GM23338 (cell line): ENCODE data around the gene NEK2. TPM values are rescaled to one million over a fixed set of nuclear protein-coding genes. Genes with fewer than 3 reads are reported as not detected.

Experiments used
- ATAC-seq: fragments of 200-7000 bp; cut with Tn5 transposase; 3 replicates; pipeline ENCODE4 v1.9.1; 2020
- DNase-seq: peaks from one replicate; pipeline ENCODE4 v3.0.0-alpha.2; 2015; ENCODE audit warnings: low spot score
- H2AFZ ChIP-seq: fragments of 200-600 bp; sonication (generic); 2 replicates; pipeline ENCODE4 v1.8.0; 2016; ENCODE audit warnings: antibody characterized with exemption, mild to moderate bottlenecking, moderate library complexity
- H3F3A ChIP-seq: fragments of 200-600 bp; sonication (generic); replicated peaks from 2 replicates; pipeline ENCODE4 v1.8.0; 2017; ENCODE audit warnings: antibody characterized with exemption, mixed run types, low read depth
- H3K27ac ChIP-seq: fragments of 200-600 bp; sonication (generic); 2 replicates; pipeline ENCODE4 v1.6.1; 2016; ENCODE audit warnings: low read depth
- H3K27me3 ChIP-seq: fragments of 200-600 bp; sonication (generic); 2 replicates; pipeline ENCODE4 v1.8.0; 2016; ENCODE audit warnings: mild to moderate bottlenecking, mixed run types, moderate library complexity; ENCODE audit not compliant: insufficient read depth
- H3K36me3 ChIP-seq: fragments of 200-600 bp; sonication (generic); 2 replicates; pipeline ENCODE4 v1.8.0; 2016; ENCODE audit warnings: mild to moderate bottlenecking; ENCODE audit not compliant: insufficient read depth
- H3K4me1 ChIP-seq: fragments of 200-600 bp; sonication (generic); 2 replicates; pipeline ENCODE4 v1.8.0; 2016; ENCODE audit warnings: mild to moderate bottlenecking, moderate library complexity; ENCODE audit not compliant: insufficient read depth
- H3K4me2 ChIP-seq: fragments of 200-600 bp; sonication (generic); 2 replicates; pipeline ENCODE4 v1.7.1; 2017; ENCODE audit warnings: mixed run types
- H3K4me3 ChIP-seq: fragments of 200-600 bp; sonication (generic); 2 replicates; pipeline ENCODE4 v1.6.1; 2016; ENCODE audit warnings: mixed run types
- H3K79me2 ChIP-seq: fragments of 200-600 bp; sonication (generic); replicated peaks from 2 replicates; pipeline ENCODE4 v1.8.0; 2017; ENCODE audit warnings: mild to moderate bottlenecking; ENCODE audit not compliant: insufficient read depth
- H3K9me2 ChIP-seq: fragments of 200-600 bp; sonication (generic); 2 replicates; pipeline ENCODE4 v1.8.0; 2017; ENCODE audit not compliant: insufficient read depth
- H4K20me1 ChIP-seq: fragments of 200-600 bp; sonication (generic); replicated peaks from 2 replicates; pipeline ENCODE4 v1.8.0; 2017; ENCODE audit warnings: mild to moderate bottlenecking; ENCODE audit not compliant: insufficient read depth
- H3K27ac Mint-ChIP-seq: 2 replicates; pipeline ENCODE4 v1.8.0; 2020; ENCODE audit warnings: inconsistent platforms, mild to moderate bottlenecking, moderate library complexity, mixed read lengths
- H3K27me3 Mint-ChIP-seq: 3 replicates; pipeline ENCODE4 v1.8.0; 2022; ENCODE audit warnings: low read depth, mild to moderate bottlenecking, moderate library complexity, mixed read lengths, inconsistent platforms; ENCODE audit not compliant: insufficient read depth, poor library complexity
- H3K36me3 Mint-ChIP-seq: 3 replicates; pipeline ENCODE4 v1.8.0; 2021; ENCODE audit warnings: low read depth, mild to moderate bottlenecking, inconsistent platforms, moderate library complexity, mixed read lengths
- H3K4me1 Mint-ChIP-seq: 3 replicates; pipeline ENCODE4 v1.8.0; 2020; ENCODE audit warnings: mild to moderate bottlenecking, inconsistent platforms, mixed read lengths
- H3K4me3 Mint-ChIP-seq: 3 replicates; pipeline ENCODE4 v1.8.0; 2021; ENCODE audit warnings: moderate library complexity, mild to moderate bottlenecking, inconsistent platforms, mixed read lengths
- H3K9me3 Mint-ChIP-seq: 3 replicates; pipeline ENCODE4 v1.8.0; 2020; ENCODE audit warnings: moderate library complexity, mild to moderate bottlenecking, inconsistent platforms, mixed read lengths
- CREB1 ChIP-seq: fragments of 250-450 bp; sonication (Bioruptor Pico); IDR thresholded peaks from 2 replicates; pipeline ENCODE4 v1.5.0; 2020; ENCODE audit warnings: low read depth, mild to moderate bottlenecking, moderate library complexity
- EZH2 ChIP-seq: fragments of 200-600 bp; sonication (generic); IDR thresholded peaks from one replicate; pipeline ENCODE4 v1.8.0; 2017; ENCODE audit warnings: antibody characterized with exemption, mild to moderate bottlenecking, low read depth; ENCODE audit not compliant: unreplicated experiment
- EZH2phosphoT487 ChIP-seq: fragments of 200-600 bp; sonication (generic); IDR thresholded peaks from one replicate; pipeline ENCODE4 v1.8.1; 2018; ENCODE audit warnings: antibody characterized with exemption; ENCODE audit not compliant: unreplicated experiment
- JUNB ChIP-seq: IDR thresholded peaks from one replicate; pipeline ENCODE4 v1.6.1; 2016; ENCODE audit warnings: antibody characterized with exemption; ENCODE audit not compliant: unreplicated experiment
- NANOG ChIP-seq: IDR thresholded peaks from 2 replicates; pipeline ENCODE4 v1.6.1; 2016; ENCODE audit warnings: antibody characterized with exemption, borderline replicate concordance
- POLR2AphosphoS5 ChIP-seq: IDR thresholded peaks from 2 replicates; pipeline ENCODE4 v1.6.1; 2016; ENCODE audit warnings: antibody characterized with exemption, low read depth
- STAT1 ChIP-seq: IDR thresholded peaks from one replicate; pipeline ENCODE4 v1.6.1; 2016; ENCODE audit warnings: antibody characterized with exemption; ENCODE audit not compliant: unreplicated experiment
- ZNF114 ChIP-seq: fragments of 250-450 bp; sonication (Bioruptor Pico); IDR thresholded peaks from 2 replicates; pipeline ENCODE4 v1.5.0; 2020; ENCODE audit warnings: mild to moderate bottlenecking, moderate library complexity
- ZNF331 ChIP-seq: fragments of 250-450 bp; sonication (Bioruptor Pico); IDR thresholded peaks from 2 replicates; pipeline ENCODE4 v1.5.0; 2020; ENCODE audit warnings: low read depth, mild to moderate bottlenecking, moderate library complexity
- polyA plus RNA-seq: library from polyadenylated mRNA; unstranded; fragments of >200 nt; fragmentation: Nextera tagmentation; extraction: Ambion mirVana; gene quantifications from 2 replicates; pipeline ENCODE4 v1.2.1, GENCODE V29; 2016
- total RNA-seq: library from RNA; depleted of rRNA; stranded (reverse); fragments of >200 nt; shearing (Covaris generic); gene quantifications from 2 replicates; pipeline ENCODE4 v1.2.3, GENCODE V29; 2014
- TF ChIP-seq, protein P1 (sequence below): fragments of 250-450 bp; sonication (Bioruptor Pico); IDR thresholded peaks from 2 replicates; pipeline ENCODE4 v1.5.0; 2020; ENCODE audit warnings: mild to moderate bottlenecking, moderate library complexity
- TF ChIP-seq, protein P2 (sequence below): IDR thresholded peaks from one replicate; pipeline ENCODE4 v1.6.1; 2018; ENCODE audit warnings: antibody characterized with exemption; ENCODE audit not compliant: unreplicated experiment
- TF ChIP-seq, protein P3 (sequence below), 2 experiments: fragments of 200-600 bp in 1 of 2; sonication (generic) in 1 of 2; conservative IDR thresholded peaks; 2 replicates each; pipeline versions ENCODE4 v1.5.1 to v1.6.1; 2016 to 2017; ENCODE audit warnings: antibody characterized with exemption in 2 of 2, low read depth in 2 of 2, mild to moderate bottlenecking in 2 of 2, moderate library complexity in 1 of 2
- TF ChIP-seq, protein P4 (sequence below): IDR thresholded peaks from 2 replicates; pipeline ENCODE4 v1.6.1; 2016; ENCODE audit warnings: antibody characterized with exemption

Gene NEK2
- total and polyA plus RNA-seq, 2 experiments from 2014 or later, result 17.0 to 24.9 TPM

DNA sequence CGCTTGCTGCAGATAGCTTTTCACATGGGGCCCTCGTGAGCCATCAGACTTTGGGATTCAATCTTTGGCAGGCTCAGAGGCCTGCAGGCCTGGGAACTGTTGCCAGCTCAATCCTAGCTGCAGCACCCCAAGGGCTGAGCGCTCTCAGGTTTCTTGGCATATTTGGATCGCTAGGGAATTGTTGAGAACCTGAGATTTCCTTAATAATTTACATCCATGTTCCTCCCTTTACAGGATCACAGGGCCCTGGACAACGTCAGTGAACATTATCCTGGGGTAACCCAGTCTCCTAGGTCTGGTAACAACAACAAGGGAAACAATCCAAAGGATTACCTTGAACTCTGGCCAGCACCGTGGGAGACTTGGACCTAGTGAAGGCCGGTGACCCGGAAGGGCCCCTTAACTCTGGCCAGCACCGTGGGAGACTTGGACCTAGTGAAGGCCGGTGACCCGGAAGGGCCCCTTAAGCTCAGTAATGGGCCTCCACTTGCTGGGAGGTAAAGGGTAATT, 49.3 kb upstream of the NEK2 start:
- no peak overlapping the region for H3K4me3 ChIP-seq
- H3F3A ChIP-seq, result no peaks in the 10 kb centered on the region
- TF ChIP-seq ZNF114 (CRISPR knock-in tag) (no peak), NANOG (no peak), EZH2 (no peak), JUNB (no peak), STAT1 (no peak), POLR2AphosphoS5 (no peak), CREB1 (CRISPR knock-in tag) (no peak), ZNF331 (no peak), EZH2phosphoT487 (no peak)
- TF ChIP-seq, protein P1, sequence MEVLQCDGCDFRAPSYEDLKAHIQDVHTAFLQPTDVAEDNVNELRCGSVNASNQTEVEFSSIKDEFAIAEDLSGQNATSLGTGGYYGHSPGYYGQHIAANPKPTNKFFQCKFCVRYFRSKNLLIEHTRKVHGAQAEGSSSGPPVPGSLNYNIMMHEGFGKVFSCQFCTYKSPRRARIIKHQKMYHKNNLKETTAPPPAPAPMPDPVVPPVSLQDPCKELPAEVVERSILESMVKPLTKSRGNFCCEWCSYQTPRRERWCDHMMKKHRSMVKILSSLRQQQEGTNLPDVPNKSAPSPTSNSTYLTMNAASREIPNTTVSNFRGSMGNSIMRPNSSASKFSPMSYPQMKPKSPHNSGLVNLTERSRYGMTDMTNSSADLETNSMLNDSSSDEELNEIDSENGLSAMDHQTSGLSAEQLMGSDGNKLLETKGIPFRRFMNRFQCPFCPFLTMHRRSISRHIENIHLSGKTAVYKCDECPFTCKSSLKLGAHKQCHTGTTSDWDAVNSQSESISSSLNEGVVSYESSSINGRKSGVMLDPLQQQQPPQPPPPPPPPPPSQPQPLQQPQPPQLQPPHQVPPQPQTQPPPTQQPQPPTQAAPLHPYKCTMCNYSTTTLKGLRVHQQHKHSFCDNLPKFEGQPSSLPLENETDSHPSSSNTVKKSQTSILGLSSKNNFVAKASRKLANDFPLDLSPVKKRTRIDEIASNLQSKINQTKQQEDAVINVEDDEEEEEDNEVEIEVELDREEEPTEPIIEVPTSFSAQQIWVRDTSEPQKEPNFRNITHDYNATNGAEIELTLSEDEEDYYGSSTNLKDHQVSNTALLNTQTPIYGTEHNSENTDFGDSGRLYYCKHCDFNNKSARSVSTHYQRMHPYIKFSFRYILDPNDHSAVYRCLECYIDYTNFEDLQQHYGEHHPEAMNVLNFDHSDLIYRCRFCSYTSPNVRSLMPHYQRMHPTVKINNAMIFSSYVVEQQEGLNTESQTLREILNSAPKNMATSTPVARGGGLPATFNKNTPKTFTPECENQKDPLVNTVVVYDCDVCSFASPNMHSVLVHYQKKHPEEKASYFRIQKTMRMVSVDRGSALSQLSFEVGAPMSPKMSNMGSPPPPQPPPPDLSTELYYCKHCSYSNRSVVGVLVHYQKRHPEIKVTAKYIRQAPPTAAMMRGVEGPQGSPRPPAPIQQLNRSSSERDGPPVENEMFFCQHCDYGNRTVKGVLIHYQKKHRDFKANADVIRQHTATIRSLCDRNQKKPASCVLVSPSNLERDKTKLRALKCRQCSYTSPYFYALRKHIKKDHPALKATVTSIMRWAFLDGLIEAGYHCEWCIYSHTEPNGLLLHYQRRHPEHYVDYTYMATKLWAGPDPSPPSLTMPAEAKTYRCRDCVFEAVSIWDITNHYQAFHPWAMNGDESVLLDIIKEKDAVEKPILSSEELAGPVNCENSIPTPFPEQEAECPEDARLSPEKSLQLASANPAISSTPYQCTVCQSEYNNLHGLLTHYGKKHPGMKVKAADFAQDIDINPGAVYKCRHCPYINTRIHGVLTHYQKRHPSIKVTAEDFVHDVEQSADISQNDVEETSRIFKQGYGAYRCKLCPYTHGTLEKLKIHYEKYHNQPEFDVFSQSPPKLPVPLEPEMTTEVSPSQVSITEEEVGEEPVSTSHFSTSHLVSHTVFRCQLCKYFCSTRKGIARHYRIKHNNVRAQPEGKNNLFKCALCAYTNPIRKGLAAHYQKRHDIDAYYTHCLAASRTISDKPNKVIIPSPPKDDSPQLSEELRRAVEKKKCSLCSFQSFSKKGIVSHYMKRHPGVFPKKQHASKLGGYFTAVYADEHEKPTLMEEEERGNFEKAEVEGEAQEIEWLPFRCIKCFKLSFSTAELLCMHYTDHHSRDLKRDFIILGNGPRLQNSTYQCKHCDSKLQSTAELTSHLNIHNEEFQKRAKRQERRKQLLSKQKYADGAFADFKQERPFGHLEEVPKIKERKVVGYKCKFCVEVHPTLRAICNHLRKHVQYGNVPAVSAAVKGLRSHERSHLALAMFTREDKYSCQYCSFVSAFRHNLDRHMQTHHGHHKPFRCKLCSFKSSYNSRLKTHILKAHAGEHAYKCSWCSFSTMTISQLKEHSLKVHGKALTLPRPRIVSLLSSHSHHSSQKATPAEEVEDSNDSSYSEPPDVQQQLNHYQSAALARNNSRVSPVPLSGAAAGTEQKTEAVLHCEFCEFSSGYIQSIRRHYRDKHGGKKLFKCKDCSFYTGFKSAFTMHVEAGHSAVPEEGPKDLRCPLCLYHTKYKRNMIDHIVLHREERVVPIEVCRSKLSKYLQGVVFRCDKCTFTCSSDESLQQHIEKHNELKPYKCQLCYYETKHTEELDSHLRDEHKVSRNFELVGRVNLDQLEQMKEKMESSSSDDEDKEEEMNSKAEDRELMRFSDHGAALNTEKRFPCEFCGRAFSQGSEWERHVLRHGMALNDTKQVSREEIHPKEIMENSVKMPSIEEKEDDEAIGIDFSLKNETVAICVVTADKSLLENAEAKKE (CRISPR knock-in tag), result no peak
- TF ChIP-seq, protein P2, sequence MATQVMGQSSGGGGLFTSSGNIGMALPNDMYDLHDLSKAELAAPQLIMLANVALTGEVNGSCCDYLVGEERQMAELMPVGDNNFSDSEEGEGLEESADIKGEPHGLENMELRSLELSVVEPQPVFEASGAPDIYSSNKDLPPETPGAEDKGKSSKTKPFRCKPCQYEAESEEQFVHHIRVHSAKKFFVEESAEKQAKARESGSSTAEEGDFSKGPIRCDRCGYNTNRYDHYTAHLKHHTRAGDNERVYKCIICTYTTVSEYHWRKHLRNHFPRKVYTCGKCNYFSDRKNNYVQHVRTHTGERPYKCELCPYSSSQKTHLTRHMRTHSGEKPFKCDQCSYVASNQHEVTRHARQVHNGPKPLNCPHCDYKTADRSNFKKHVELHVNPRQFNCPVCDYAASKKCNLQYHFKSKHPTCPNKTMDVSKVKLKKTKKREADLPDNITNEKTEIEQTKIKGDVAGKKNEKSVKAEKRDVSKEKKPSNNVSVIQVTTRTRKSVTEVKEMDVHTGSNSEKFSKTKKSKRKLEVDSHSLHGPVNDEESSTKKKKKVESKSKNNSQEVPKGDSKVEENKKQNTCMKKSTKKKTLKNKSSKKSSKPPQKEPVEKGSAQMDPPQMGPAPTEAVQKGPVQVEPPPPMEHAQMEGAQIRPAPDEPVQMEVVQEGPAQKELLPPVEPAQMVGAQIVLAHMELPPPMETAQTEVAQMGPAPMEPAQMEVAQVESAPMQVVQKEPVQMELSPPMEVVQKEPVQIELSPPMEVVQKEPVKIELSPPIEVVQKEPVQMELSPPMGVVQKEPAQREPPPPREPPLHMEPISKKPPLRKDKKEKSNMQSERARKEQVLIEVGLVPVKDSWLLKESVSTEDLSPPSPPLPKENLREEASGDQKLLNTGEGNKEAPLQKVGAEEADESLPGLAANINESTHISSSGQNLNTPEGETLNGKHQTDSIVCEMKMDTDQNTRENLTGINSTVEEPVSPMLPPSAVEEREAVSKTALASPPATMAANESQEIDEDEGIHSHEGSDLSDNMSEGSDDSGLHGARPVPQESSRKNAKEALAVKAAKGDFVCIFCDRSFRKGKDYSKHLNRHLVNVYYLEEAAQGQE, result no peak
- TF ChIP-seq, protein P3, sequence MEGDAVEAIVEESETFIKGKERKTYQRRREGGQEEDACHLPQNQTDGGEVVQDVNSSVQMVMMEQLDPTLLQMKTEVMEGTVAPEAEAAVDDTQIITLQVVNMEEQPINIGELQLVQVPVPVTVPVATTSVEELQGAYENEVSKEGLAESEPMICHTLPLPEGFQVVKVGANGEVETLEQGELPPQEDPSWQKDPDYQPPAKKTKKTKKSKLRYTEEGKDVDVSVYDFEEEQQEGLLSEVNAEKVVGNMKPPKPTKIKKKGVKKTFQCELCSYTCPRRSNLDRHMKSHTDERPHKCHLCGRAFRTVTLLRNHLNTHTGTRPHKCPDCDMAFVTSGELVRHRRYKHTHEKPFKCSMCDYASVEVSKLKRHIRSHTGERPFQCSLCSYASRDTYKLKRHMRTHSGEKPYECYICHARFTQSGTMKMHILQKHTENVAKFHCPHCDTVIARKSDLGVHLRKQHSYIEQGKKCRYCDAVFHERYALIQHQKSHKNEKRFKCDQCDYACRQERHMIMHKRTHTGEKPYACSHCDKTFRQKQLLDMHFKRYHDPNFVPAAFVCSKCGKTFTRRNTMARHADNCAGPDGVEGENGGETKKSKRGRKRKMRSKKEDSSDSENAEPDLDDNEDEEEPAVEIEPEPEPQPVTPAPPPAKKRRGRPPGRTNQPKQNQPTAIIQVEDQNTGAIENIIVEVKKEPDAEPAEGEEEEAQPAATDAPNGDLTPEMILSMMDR (conservative IDR thresholded peaks at IDR 0.05; ENCODE audit: low read depth in 2 of 2), result no peak
- TF ChIP-seq, protein P4, sequence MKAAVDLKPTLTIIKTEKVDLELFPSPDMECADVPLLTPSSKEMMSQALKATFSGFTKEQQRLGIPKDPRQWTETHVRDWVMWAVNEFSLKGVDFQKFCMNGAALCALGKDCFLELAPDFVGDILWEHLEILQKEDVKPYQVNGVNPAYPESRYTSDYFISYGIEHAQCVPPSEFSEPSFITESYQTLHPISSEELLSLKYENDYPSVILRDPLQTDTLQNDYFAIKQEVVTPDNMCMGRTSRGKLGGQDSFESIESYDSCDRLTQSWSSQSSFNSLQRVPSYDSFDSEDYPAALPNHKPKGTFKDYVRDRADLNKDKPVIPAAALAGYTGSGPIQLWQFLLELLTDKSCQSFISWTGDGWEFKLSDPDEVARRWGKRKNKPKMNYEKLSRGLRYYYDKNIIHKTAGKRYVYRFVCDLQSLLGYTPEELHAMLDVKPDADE, result no peak
- Mint-ChIP-seq H3K27ac (no peak overlapping the region), H3K4me1 (no peaks in the 10 kb centered on the region), H3K9me3 (no peaks in the 10 kb centered on the region), H3K36me3 (no peaks in the 10 kb centered on the region), H3K4me3 (no peak overlapping the region), H3K27me3 (peaks cover 5% of the 10 kb centered on the region)
- no peaks in the 10 kb centered on the region for H3K4me1 ChIP-seq
- no peak overlapping the region for H3K27ac ChIP-seq
- ATAC-seq (no peak), DNase-seq (no peak)
- H3K4me2 ChIP-seq, result no peak overlapping the region
- no peaks in the 10 kb centered on the region for H3K79me2 ChIP-seq
- no peaks in the 10 kb centered on the region for H3K36me3 ChIP-seq
- no peaks in the 10 kb centered on the region for H3K27me3 ChIP-seq
- no peaks in the 10 kb centered on the region for H4K20me1 ChIP-seq
- peaks cover 5% of the 10 kb centered on the region; the same call in 1 of the 2 replicates for H3K9me2 ChIP-seq
- H2AFZ ChIP-seq, result no peak overlapping the region
